Erythroblast (primary cell): ENCODE data around the gene NPB.

Experiments used
- GATA1 ChIP-seq: IDR thresholded peaks from 2 replicates; pipeline ENCODE4 v1.6.1; 2011; ENCODE audit warnings: low read depth, mild to moderate bottlenecking, control low read depth, low read length, moderate library complexity
- POLR2A ChIP-seq: IDR thresholded peaks from 2 replicates; pipeline ENCODE4 v1.6.1; 2011; ENCODE audit warnings: mild to moderate bottlenecking, low read length

DNA sequence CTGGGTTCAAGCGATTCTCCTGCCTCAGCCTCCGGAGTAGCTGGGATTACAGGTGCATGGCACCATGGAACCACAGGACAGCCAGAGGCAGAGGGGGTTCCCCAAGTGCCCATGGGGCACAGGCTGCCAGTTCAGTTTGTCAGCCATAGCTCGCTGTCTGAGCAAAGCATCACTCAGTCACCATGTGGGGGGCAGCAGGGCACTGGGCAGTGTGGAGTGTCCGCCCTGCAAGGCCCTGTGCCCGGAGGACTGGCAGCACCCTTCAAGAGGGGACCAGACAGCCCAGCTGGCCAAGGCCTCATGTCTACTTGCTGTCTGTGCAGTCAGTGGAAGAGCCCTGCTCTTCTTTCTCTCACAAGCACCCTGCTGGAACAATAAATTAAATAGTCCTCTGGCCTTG lies 17.1 kb upstream of the NPB start:
- TF ChIP-seq GATA1 (no peak), POLR2A (no peak)
